Endothelial cell of umbilical vein (primary cell): ENCODE results near the gene ATP10B. TPM values are rescaled to one million over a fixed set of nuclear protein-coding genes. Genes with fewer than 3 reads are reported as not detected.

Source experiments
- BruUV-seq: library from RNA; stranded (reverse); fragments of 400-500 nt; replicated peaks from 2 replicates; lab custom pipeline; 2021; lab: Mats Ljungman, UMichigan
- CTCF ChIA-PET: fragments of 300-600, 350-600 bp; sonication (Branson Sonifier 250); formaldehyde crosslinking; loops from one replicate; lab custom pipeline; 2021; ENCODE audit warnings: antibody characterized with exemption, inconsistent platforms; lab: Charles Lee
- POLR2A ChIA-PET: fragments of 300-600, 350-600 bp; sonication (Branson Sonifier 250); formaldehyde crosslinking; loops from one replicate; lab custom pipeline; 2021; ENCODE audit warnings: antibody characterized with exemption, inconsistent platforms; lab: Charles Lee
- DNase-seq: peaks from one replicate; pipeline ENCODE4 v3.0.0-alpha.2; 2011; ENCODE audit warnings: low read depth, low spot score
- FAIRE-seq: peaks from 2 replicates; lab custom pipeline; 2011; peaks lifted over from hg19 to GRCh38; lab: Jason Lieb, UNC
- H2AFZ ChIP-seq: 2 replicates; pipeline ENCODE4 v1.6.0; 2012; ENCODE audit warnings: low read depth, low read length, control low read depth, inconsistent platforms
- H3K27ac ChIP-seq: 2 replicates; pipeline ENCODE4 v1.5.1; 2011; ENCODE audit warnings: low read depth, mild to moderate bottlenecking, control low read depth, low read length, moderate library complexity; ENCODE audit not compliant: insufficient read depth
- H3K27me3 ChIP-seq, 2 experiments: 2 replicates each; pipeline versions ENCODE4 v1.6.0 to v1.6.1; 2011; ENCODE audit warnings: low read length in 2 of 2, mixed read lengths in 1 of 2; ENCODE audit not compliant: control insufficient read depth in 2 of 2, insufficient read depth in 2 of 2
- H3K36me3 ChIP-seq, 2 experiments: 2 replicates in 1 of 2; 3 replicates in 1 of 2; pipeline ENCODE4 v1.5.1; 2011; ENCODE audit warnings: low read length in 2 of 2, mild to moderate bottlenecking in 1 of 2, moderate library complexity in 1 of 2; ENCODE audit not compliant: control insufficient read depth in 2 of 2, insufficient read depth in 2 of 2; ENCODE audit errors: extremely low read depth in 1 of 2
- H3K4me1 ChIP-seq: 3 replicates; pipeline ENCODE4 v1.5.1; 2011; ENCODE audit warnings: mild to moderate bottlenecking, low read length; ENCODE audit not compliant: control insufficient read depth, insufficient read depth; ENCODE audit errors: extremely low read depth
- H3K4me2 ChIP-seq: 2 replicates; pipeline ENCODE4 v1.6.1; 2011; ENCODE audit warnings: low read length, control low read depth, mixed read lengths; ENCODE audit not compliant: insufficient read depth
- H3K4me3 ChIP-seq, 3 experiments: fragments of 200-600 bp in 1 of 3; sonication (generic), shearing (Covaris generic) in 1 of 3; replicated peaks in 1 of 3; 2 replicates each; pipeline ENCODE4 v1.5.1; 2011 to 2016; ENCODE audit warnings: control low read depth in 3 of 3, low read length in 3 of 3, mild to moderate bottlenecking in 2 of 3, inconsistent platforms in 1 of 3, low read depth in 1 of 3, moderate library complexity in 1 of 3; ENCODE audit not compliant: insufficient read depth in 1 of 3
- H3K79me2 ChIP-seq: 2 replicates; pipeline ENCODE4 v1.6.0; 2012; ENCODE audit warnings: low read length, inconsistent platforms; ENCODE audit not compliant: control insufficient read depth, insufficient read depth
- H3K9ac ChIP-seq: replicated peaks from 2 replicates; pipeline ENCODE3; 2011; ENCODE audit warnings: low read length, control low read depth; ENCODE audit not compliant: insufficient read depth; ENCODE audit errors: extremely low read depth
- H3K9me1 ChIP-seq: replicated peaks from 3 replicates; pipeline ENCODE4 v1.6.0; 2011; ENCODE audit warnings: mild to moderate bottlenecking, low read length; ENCODE audit not compliant: control insufficient read depth, insufficient read depth; ENCODE audit errors: extremely low read depth
- H3K9me3 ChIP-seq: replicated peaks from 2 replicates; pipeline ENCODE4 v1.5.1; 2012; ENCODE audit warnings: low read length, inconsistent platforms; ENCODE audit not compliant: control insufficient read depth, insufficient read depth
- H4K20me1 ChIP-seq: replicated peaks from 2 replicates; pipeline ENCODE3; 2011; ENCODE audit warnings: mild to moderate bottlenecking, low read length; ENCODE audit not compliant: control insufficient read depth, insufficient read depth; ENCODE audit errors: extremely low read depth
- EZH2 ChIP-seq: IDR thresholded peaks from 2 replicates; pipeline ENCODE4 v1.6.1; 2012; ENCODE audit warnings: borderline replicate concordance, low read depth, mild to moderate bottlenecking, moderate library complexity, low read length, inconsistent platforms; ENCODE audit not compliant: severe bottlenecking
- FOS ChIP-seq: IDR thresholded peaks from 2 replicates; pipeline ENCODE4 v1.6.1; 2011; ENCODE audit warnings: mild to moderate bottlenecking, low read length, moderate library complexity, borderline replicate concordance; ENCODE audit not compliant: insufficient read depth
- GATA2 ChIP-seq: IDR thresholded peaks from 2 replicates; pipeline ENCODE4 v1.7.0; 2011; ENCODE audit warnings: low read depth, mild to moderate bottlenecking, moderate library complexity, mixed read lengths, low read length; ENCODE audit not compliant: insufficient read length, insufficient read depth
- JUN ChIP-seq: IDR thresholded peaks from 2 replicates; pipeline ENCODE4 v1.6.1; 2011; ENCODE audit warnings: borderline replicate concordance, low read depth; ENCODE audit not compliant: insufficient read length, insufficient read depth
- MAX ChIP-seq: IDR thresholded peaks from 2 replicates; pipeline ENCODE4 v1.6.1; 2011; ENCODE audit not compliant: insufficient read depth, insufficient read length
- MYC ChIP-seq: IDR thresholded peaks from one replicate; pipeline ENCODE4 v1.6.1; 2011; ENCODE audit warnings: mild to moderate bottlenecking, low read depth, low read length
- POLR2A ChIP-seq: IDR thresholded peaks from 2 replicates; pipeline ENCODE4 v1.6.1; 2012; ENCODE audit warnings: low read depth, mild to moderate bottlenecking, control low read depth, low read length
- POLR2AphosphoS5 ChIP-seq: IDR thresholded peaks from 2 replicates; pipeline ENCODE4 v1.6.1; 2012; ENCODE audit warnings: low read depth, mild to moderate bottlenecking, control low read depth, low read length, moderate library complexity; ENCODE audit not compliant: insufficient read depth
- dilution Hi-C: fragments of 300-500 bp; cut with MboI; formaldehyde crosslinking; loops from one replicate; pipeline ENCODE4 v1.15.0; 2019; ENCODE audit warnings: low sequenced_read_pairs; ENCODE audit not compliant: extremely low pct_ligation_motif_present
- intact Hi-C: fragments of 100-400 bp; cut with micrococcal nuclease; formaldehyde crosslinking; loops from one replicate; pipeline ENCODE4 v1.10.0; 2022
- polyA plus RNA-seq, 4 experiments: library from polyadenylated mRNA; depleted of rRNA in 3 of 4; stranded (reverse) in 3 of 4; unstranded in 1 of 4; fragments of >200 nt; gene quantifications; 2 replicates each; pipeline versions ENCODE4 v1.2.1 to v1.2.3, GENCODE V29; 2011 to 2012; ENCODE audit warnings: missing spikeins in 1 of 4
- total RNA-seq: library from RNA; stranded (reverse); gene quantifications from 2 replicates; pipeline ENCODE4 v1.2.3, GENCODE V29; 2021
- TF ChIP-seq, protein P1 (sequence below), 2 donors: IDR thresholded peaks; 1 replicate in 1 of 2; 2 replicates in 1 of 2; pipeline ENCODE4 v1.5.1; 2011; ENCODE audit warnings: low read length in 2 of 2, mild to moderate bottlenecking in 2 of 2, moderate library complexity in 2 of 2, control low read depth in 1 of 2, inconsistent platforms in 1 of 2, low read depth in 1 of 2; ENCODE audit not compliant: insufficient read depth in 1 of 2; ENCODE audit errors: extremely low read depth in 1 of 2

The ATP10B gene
- total and polyA plus RNA-seq, 2 donors (not counting 3 experiments of a cell fraction or from before 2014, with no cell fraction given) = not detected

DNA sequence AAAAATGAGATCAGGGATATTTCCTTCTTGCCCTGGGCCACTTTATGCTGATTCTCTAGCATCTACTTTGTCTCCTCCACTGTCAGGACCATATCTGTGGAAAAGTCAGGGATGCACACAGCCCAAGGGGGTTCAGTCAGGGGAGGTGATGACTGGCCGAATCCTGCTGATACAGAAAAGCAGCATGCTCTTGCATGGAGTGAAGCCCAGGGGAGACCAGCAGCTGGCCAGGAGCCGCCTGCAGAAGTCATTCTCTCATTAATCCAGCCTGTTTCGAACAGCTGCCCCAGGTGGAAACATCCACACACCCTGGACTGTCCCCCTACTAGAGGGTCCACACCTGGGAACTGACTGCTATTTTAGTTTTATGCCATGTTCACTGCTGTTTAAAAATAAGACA lies 177.1 kb downstream of the ATP10B start:
- no peaks in the 10 kb centered on the region for H3K9me1 ChIP-seq
- H3K79me2 ChIP-seq = no peaks in the 10 kb centered on the region
- H3K27me3 ChIP-seq = no peaks in the 10 kb centered on the region
- H3K9ac ChIP-seq = no peak overlapping the region
- H4K20me1 ChIP-seq = no peaks in the 10 kb centered on the region
- no peak overlapping the region for H2AFZ ChIP-seq
- H3K4me2 ChIP-seq = no peak overlapping the region
- no peak for DNase-seq
- H3K9me3 ChIP-seq = no peaks in the 10 kb centered on the region
- BruUV-seq = no TSS peak
- H3K27ac ChIP-seq = no peak overlapping the region
- no peak for TF ChIP-seq JUN
- no peak for TF ChIP-seq EZH2
- TF ChIP-seq, protein P1, sequence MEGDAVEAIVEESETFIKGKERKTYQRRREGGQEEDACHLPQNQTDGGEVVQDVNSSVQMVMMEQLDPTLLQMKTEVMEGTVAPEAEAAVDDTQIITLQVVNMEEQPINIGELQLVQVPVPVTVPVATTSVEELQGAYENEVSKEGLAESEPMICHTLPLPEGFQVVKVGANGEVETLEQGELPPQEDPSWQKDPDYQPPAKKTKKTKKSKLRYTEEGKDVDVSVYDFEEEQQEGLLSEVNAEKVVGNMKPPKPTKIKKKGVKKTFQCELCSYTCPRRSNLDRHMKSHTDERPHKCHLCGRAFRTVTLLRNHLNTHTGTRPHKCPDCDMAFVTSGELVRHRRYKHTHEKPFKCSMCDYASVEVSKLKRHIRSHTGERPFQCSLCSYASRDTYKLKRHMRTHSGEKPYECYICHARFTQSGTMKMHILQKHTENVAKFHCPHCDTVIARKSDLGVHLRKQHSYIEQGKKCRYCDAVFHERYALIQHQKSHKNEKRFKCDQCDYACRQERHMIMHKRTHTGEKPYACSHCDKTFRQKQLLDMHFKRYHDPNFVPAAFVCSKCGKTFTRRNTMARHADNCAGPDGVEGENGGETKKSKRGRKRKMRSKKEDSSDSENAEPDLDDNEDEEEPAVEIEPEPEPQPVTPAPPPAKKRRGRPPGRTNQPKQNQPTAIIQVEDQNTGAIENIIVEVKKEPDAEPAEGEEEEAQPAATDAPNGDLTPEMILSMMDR (IDR thresholded peaks at IDR 0.05; ENCODE audit: extremely low read depth in 1 of 2, insufficient read depth in 1 of 2, low read depth in 1 of 2, low read length in 2 of 2) = no peak
- TF ChIP-seq POLR2AphosphoS5 = no peak
- TF ChIP-seq GATA2 = no peak
- no peak for TF ChIP-seq FOS
- no peak for TF ChIP-seq MYC
- no peak for TF ChIP-seq POLR2A
- no peak for TF ChIP-seq MAX
- FAIRE-seq = no peak
- ChIA-PET POLR2A (no interaction called here), CTCF (no interaction called here)
- H3K4me1 ChIP-seq = no peaks in the 10 kb centered on the region
- H3K36me3 ChIP-seq = no peaks in the 10 kb centered on the region
- dilution Hi-C loops (no loop called here), intact Hi-C loops (no loop called here)
- no peak overlapping the region for H3K4me3 ChIP-seq
